Kidney (tissue), 14 donors: ENCODE results near the gene PPP1CB. TPM values are rescaled to one million over a fixed set of nuclear protein-coding genes. Genes with fewer than 3 reads are reported as not detected.

Experiments used
- DNase-seq, 5 donors: peaks; one replicate each; pipeline ENCODE4 v3.0.0-alpha.2; 2013 to 2020
- FAIRE-seq: peaks from 2 replicates; lab custom pipeline; 2012; peaks lifted over from hg19 to GRCh38; lab: Jason Lieb, UNC
- H3K27ac ChIP-seq, 2 donors: one replicate each; pipeline ENCODE4 v1.7.0; 2013; ENCODE audit warnings: low read depth in 2 of 2, low read length in 2 of 2, inconsistent platforms in 1 of 2
- H3K27me3 ChIP-seq: one replicate; pipeline ENCODE4 v1.7.1; 2013; ENCODE audit warnings: low read length, inconsistent platforms; ENCODE audit not compliant: control insufficient read depth, insufficient read depth
- H3K36me3 ChIP-seq, 3 donors: one replicate each; pipeline versions ENCODE4 v1.7.0 to v1.7.1; 2013; ENCODE audit warnings: low read length in 3 of 3, control low read depth in 1 of 3, inconsistent platforms in 1 of 3; ENCODE audit not compliant: insufficient read depth in 3 of 3, control insufficient read depth in 2 of 3
- H3K4me1 ChIP-seq, 3 donors: one replicate each; pipeline versions ENCODE4 v1.7.0 to v1.7.1; 2013; ENCODE audit warnings: low read length in 3 of 3, inconsistent platforms in 1 of 3, low read depth in 1 of 3; ENCODE audit not compliant: control insufficient read depth in 2 of 3, insufficient read depth in 2 of 3
- H3K4me3 ChIP-seq, 3 donors: one replicate each; pipeline versions ENCODE4 v1.7.0 to v1.8.1; 2013; ENCODE audit warnings: low read length in 3 of 3, control low read depth in 1 of 3, inconsistent platforms in 1 of 3
- H3K9ac ChIP-seq, 3 donors: one replicate each; pipeline versions ENCODE4 v1.7.0 to v1.7.1; 2013; ENCODE audit warnings: low read length in 3 of 3, control low read depth in 1 of 3, inconsistent platforms in 1 of 3
- H3K9me3 ChIP-seq, 3 donors: one replicate each; pipeline versions ENCODE4 v1.7.0 to v1.7.1; 2013; ENCODE audit warnings: low read length in 3 of 3, control low read depth in 1 of 3, inconsistent platforms in 1 of 3; ENCODE audit not compliant: control insufficient read depth in 2 of 3, insufficient read depth in 1 of 3
- intact Hi-C: fragments of 100-400 bp; cut with DNase I; formaldehyde crosslinking; loops from one replicate; pipeline ENCODE4 v1.11.1; 2022
- polyA plus RNA-seq: library from polyadenylated mRNA; stranded (reverse); fragments of 350-450 nt; fragmentation: Illumina TruSeq; extraction: RNeasy Lipid Tissue Mini Kit (QIAGEN cat#74804); gene quantifications from one replicate; pipeline ENCODE4 v1.2.3, GENCODE V29; 2014; ENCODE audit warnings: low read depth, low replicate concordance; ENCODE audit not compliant: insufficient read depth
- total RNA-seq: library from RNA; stranded (reverse); fragmentation: NEBNext Ultra II Directional; extraction: Animal tissue kit (Norgen Biotek cat#: 25700); gene quantifications from one replicate; pipeline ENCODE4 v1.2.1, GENCODE V29; 2021
- TF ChIP-seq, protein P1 (sequence below): IDR thresholded peaks from 3 replicates; pipeline ENCODE4 v1.5.1; 2012; ENCODE audit warnings: mild to moderate bottlenecking, moderate library complexity, borderline replicate concordance; ENCODE audit not compliant: insufficient read depth; ENCODE audit errors: extremely low read depth
- donor health status: control.
- donor health status: control.
- donor health status: control.
- donor health status: control.
- donor health status: control.
- donor health status: DM: yes; HTN: yes; CAD: no.
- donor health status: Normal renal cell carcinoma (clear cell type).

PPP1CB gene
- total and polyA plus RNA-seq, 2 donors from 2014 or later: 63.3 to 358 TPM

DNA sequence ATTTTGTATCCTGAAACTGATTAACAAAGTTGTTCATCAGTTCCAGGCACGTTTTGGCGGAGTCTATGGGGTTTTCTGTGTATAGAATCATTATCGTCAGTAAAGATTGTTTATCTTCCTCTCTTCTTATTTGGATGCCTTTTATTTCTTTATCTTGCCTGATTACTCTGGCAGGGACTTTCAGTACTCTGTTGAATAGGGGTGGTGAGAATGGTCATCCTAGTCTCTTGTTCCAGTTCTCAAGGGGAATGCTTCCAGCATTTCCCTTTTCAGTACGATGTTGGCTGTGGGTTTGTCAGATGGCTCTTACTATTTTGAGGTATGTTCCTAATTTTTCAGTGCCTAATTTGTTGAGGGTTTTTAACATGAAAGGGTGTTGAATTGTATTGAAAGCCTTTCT lies 45.0 kb downstream of the PPP1CB start:
- intact Hi-C loops: no loop called here
- Histone ChIP-seq H3K4me3 (no peak overlapping the region), H3K9ac (no peak overlapping the region), H3K9me3 (peaks cover 0 to 9% (median 1%) of the 10 kb centered on the region in 3 donors), H3K27ac (no peak overlapping the region), H3K27me3 (no peaks in the 10 kb centered on the region), H3K4me1 (no peaks in the 10 kb centered on the region), H3K36me3 (peaks cover 16 to 41% (median 22%) of the 10 kb centered on the region in 3 donors)
- DNase-seq (no peak), FAIRE-seq (no peak)
- TF ChIP-seq, protein P1, sequence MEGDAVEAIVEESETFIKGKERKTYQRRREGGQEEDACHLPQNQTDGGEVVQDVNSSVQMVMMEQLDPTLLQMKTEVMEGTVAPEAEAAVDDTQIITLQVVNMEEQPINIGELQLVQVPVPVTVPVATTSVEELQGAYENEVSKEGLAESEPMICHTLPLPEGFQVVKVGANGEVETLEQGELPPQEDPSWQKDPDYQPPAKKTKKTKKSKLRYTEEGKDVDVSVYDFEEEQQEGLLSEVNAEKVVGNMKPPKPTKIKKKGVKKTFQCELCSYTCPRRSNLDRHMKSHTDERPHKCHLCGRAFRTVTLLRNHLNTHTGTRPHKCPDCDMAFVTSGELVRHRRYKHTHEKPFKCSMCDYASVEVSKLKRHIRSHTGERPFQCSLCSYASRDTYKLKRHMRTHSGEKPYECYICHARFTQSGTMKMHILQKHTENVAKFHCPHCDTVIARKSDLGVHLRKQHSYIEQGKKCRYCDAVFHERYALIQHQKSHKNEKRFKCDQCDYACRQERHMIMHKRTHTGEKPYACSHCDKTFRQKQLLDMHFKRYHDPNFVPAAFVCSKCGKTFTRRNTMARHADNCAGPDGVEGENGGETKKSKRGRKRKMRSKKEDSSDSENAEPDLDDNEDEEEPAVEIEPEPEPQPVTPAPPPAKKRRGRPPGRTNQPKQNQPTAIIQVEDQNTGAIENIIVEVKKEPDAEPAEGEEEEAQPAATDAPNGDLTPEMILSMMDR: no peak

DNA sequence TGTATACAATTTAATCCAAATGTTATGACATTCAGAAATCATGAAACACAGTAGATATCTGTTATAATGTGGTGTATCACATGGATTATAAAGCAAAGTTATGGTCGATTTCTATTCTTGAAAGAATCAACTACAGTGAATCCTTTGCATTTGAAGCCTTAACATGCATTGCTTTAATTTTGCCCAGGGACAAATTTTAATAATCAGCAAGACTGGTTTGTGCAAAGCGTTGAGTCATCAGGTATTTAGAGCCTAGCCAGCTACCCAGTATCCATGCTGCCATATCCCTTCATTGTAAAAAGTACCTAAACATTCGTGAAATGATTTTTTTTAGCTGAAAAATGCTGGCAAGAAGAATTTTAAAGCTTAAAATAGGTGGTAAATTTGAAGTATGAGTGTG lies 50.1 kb downstream of the PPP1CB start:
- TF ChIP-seq, protein P1: no peak
- intact Hi-C loops: no loop called here
- peaks cover 0 to 4% (median 0%) of the 10 kb centered on the region in 3 donors for H3K9me3 ChIP-seq
- no peak overlapping the region for H3K9ac ChIP-seq
- no peak overlapping the region for H3K4me3 ChIP-seq
- no peak for DNase-seq
- H3K4me1 ChIP-seq: no peaks in the 10 kb centered on the region
- H3K36me3 ChIP-seq: peaks cover 6 to 41% (median 11%) of the 10 kb centered on the region in 3 donors
- H3K27ac ChIP-seq: no peak overlapping the region
- H3K27me3 ChIP-seq: no peaks in the 10 kb centered on the region
- FAIRE-seq: no peak

DNA sequence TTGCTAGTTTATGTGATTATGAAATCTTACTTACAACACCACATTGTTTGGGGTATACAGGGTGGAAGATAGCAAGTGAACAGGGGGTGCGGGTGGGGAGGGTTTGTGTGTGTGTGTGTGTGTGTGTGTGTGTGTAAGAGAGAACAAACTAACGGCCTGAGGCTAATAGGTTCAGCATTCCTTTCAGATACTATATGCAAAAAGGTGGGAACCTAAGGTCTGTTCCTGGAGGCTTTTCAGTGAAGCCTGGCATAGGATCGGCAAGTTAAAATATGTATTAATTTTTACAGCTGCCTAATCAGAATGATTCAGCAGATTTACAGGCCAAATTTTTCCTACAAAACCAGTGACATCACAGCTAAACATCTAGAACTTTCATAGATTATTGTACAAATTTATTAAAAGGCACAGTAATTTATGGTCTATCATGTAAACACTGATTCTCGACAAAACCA lies 51.4 kb downstream of the PPP1CB start:
- TF ChIP-seq, protein P1: no peak
- intact Hi-C loops: no loop called here
- no peak for FAIRE-seq
- peaks cover 6 to 33% (median 9%) of the 10 kb centered on the region in 3 donors for H3K36me3 ChIP-seq
- H3K9me3 ChIP-seq: no peaks in the 10 kb centered on the region
- DNase-seq: no peak
- H3K27me3 ChIP-seq: no peaks in the 10 kb centered on the region
- H3K4me1 ChIP-seq: no peaks in the 10 kb centered on the region
- H3K9ac ChIP-seq: no peak overlapping the region
- no peak overlapping the region for H3K27ac ChIP-seq
- no peak overlapping the region for H3K4me3 ChIP-seq

DNA sequence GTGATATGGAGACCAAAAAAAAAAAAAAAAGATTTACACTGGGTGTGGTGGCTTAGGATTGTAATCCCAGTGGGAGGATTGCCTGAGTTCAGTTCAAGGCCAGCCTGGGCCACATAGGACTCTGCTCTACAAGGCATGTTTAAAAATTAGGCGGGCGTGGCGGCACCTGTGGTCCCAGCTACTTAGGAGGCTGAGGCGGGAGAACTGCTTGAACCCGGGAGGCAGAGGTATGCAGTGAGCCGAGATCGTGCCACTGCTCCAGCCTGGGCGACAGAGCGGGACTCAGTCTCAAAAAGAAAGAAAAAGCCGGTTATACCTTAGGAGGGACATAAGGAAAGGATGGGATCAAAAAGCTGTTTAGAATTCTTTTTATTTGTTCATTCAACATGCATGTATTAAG lies 58.3 kb downstream of the PPP1CB start:
- Histone ChIP-seq H3K4me3 (peak overlapping the region in 1 of 3 donors; percentile 59), H3K4me1 (peaks cover 0 to 7% (median 0%) of the 10 kb centered on the region in 3 donors), H3K27me3 (no peaks in the 10 kb centered on the region), H3K27ac (no peak overlapping the region), H3K36me3 (no peaks in the 10 kb centered on the region), H3K9me3 (no peaks in the 10 kb centered on the region), H3K9ac (peak overlapping the region in 1 of 3 donors; percentile 37)
- FAIRE-seq (no peak), DNase-seq (peak in 1 of 5 donors; percentile 45)
- intact Hi-C loops: no loop called here
- TF ChIP-seq, protein P1: no peak
